GM18511 (cell line): ENCODE data around the gene FILIP1.

Experiments
- ATAC-seq: cut with Tn5 transposase; IDR thresholded peaks from one replicate; pipeline ENCODE4 v1.9.1; 2021; ENCODE audit warnings: mild to moderate bottlenecking, moderate library complexity; ENCODE audit not compliant: unreplicated experiment

FILIP1 gene

DNA sequence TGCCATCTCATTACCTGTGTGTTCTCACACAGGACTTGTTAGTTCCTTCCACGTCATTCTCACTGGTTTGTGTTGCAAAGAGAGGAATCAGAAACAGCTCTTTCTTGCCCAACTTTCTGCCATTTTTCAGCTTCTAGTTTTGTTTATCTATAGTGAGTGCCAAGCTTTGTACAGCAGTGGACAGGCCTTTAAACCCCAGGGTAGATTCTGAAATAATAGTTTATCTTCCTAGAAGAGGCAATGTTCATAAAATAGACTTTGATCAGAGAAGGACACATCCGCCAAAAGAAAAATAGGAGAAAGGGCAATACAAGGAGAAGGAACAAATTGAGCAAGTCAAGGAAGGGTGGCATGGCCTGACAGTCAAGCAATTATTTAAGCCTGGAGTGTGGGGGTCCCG lies 191.3 kb downstream of the FILIP1 start:
- no peak for ATAC-seq

DNA sequence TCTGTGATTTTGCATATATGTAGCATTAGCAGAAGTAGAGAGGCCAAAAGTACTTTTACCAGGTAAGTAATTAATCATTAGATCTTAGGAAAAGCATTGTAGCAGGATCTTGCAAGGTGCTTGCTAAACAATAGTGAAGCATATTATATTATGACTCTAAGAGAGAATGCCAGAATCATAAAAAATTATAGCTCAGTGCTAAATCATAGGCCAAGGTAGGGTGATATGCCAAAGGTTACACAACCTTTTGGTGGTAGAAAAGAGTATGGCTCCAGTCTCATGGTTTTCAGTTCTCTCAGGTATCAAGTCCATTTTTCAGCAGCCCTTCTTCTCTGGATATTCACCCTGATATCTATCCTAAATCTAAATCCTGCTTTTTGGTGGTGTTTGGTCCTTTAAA lies 192.1 kb downstream of the FILIP1 start:
- ATAC-seq = no peak

GRCh38 chr6:75301088-75301487 lies 192.5 kb downstream of the FILIP1 start:
- ATAC-seq = no peak

GRCh38 chr6:75300531-75300855 lies 193.1 kb downstream of the FILIP1 start:
- ATAC-seq = no peak

GRCh38 chr6:75299801-75300530 lies 193.6 kb downstream of the FILIP1 start:
- ATAC-seq = no peak

DNA sequence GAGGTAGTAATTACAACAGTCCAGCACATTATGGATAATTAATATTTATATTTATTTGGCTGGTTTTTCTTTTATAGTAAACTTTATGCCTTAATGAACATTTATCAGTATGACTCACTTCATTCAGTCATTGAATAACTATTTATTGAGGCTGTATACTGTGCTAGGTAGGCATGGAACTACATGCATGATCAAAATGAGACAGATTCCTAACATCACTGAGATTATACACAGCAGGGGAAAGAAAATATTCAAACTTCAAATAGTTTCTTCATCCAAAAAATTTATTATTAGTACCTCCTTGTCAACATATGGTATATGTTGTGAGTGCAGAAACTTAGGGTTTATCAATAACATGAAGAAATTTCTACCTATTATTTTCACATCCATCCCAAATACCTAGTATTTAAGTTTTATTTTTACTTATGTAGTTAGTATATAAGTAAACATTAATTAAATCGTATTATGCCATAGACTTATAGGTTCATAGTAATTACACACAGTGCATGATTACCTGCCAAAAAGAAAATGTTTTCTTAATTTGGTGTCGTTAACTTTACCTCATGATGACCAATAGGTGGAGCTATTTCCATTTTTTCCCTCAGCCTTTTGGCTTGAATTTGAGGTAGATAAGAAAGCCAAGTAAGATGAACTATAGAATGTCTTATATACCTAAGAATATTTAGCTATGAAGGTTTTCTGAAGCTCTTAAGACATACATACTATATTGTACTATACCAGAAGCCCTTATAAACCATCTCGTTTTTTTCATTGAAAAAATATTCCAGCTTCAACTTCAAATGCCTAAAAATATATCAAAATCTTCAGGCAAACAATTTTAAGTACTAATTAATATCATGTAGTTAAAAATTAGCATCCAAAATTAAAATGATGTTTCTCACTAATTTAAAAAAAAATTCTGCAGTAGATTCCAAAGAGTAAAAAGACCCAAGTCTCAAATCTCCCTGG lies 196.5 kb downstream of the FILIP1 start:
- ATAC-seq = peak; percentile 77

- ATAC-seq = no peak
Measured at GRCh38 chr6:75292555-75292954, 201.0 kb downstream of the FILIP1 start.

GRCh38 chr6:75291744-75292143 lies 201.9 kb downstream of the FILIP1 start:
- ATAC-seq = no peak

DNA sequence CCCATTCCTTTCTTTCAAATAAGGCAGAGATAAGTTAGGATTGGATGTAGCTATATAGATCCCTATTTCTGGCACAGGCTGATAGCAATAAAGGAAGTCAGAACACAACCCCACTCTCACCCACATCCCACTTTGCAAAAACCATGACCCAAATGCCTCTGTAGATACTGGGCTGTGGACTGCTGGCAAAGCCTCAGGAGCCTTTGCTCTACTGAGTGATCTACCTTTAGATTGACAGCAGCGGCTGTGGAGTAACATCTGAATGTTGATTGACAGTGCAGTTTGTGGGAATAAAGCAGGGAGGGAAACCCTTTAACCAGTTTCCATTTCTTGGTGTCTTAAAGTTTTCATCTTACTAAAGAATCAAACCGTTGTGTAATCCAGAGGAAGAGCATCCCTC lies 202.3 kb downstream of the FILIP1 start:
- no peak for ATAC-seq

DNA sequence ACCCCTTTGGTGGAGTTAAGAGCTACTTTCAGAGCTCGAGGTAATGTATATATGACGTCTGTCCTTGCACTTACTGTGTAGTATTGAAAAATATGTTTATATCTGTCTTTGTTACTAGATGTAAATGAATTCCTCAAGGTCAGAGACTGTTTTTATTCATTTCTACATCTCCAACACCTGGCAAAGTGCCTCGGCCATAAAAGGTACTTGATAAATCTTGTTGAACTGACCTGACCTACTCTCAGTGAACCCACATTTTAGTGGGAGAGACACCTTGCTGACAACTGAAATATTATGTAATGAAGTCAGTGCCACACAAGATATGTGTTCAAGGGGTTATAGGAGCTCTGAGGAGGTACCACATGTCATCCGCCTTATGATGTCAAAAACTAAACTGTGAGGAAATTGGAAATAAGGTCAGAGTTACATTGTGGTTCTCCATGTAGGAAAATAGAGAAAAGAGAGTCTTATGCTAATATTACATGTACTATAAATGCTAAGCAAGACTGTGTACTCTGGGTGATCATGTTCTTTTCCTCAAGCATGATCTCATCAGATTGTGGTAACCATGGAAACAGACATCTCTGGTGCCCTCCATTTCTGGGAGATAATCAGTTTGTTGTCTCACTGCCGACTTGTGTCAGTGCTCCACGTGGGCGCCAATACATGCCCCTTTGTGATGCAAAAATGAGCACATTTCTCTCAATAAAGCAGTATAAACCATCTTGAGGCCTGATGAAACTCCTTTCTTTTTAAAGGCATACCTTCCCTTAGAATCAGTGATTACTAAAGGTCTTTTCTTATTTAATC lies 203.3 kb downstream of the FILIP1 start:
- ATAC-seq = no peak

DNA sequence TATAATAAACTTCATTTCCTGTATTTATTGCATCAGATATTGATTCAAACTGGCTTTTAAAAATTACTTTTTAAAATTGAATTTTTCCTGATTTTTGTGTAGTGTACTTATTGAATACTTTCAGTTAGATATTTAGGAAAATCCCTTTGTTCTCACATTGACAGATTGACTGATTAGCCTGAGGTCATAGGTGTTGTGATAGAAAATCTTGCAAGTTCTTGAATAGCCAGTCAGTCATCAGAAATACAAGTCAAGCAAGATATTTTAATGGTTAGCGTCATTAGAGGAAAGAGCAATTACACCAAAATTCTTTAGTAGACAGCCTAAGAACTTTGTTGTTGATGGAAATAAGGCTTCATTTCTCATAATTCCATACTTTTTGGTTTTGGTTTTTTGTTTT lies 205.6 kb downstream of the FILIP1 start:
- no peak for ATAC-seq

DNA sequence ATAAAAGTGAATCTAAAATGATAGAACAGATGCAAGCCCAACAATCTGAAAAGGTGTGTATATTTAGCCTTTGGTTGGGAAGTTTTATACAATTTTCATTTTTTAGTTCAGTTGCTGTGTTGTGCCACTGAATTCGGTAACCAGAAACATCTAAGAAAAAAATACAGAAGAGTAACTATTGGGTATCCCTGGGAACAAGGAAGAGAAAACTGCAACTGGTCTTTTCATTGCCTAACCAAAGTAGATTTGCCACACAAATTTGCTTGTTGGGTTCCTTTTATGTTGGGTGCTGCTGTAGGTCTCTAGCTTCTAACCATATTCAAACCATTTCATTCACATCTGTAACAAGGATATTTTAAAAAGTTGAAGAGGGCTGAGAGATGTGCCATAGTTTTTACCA lies 206.2 kb downstream of the FILIP1 start:
- ATAC-seq = no peak

DNA sequence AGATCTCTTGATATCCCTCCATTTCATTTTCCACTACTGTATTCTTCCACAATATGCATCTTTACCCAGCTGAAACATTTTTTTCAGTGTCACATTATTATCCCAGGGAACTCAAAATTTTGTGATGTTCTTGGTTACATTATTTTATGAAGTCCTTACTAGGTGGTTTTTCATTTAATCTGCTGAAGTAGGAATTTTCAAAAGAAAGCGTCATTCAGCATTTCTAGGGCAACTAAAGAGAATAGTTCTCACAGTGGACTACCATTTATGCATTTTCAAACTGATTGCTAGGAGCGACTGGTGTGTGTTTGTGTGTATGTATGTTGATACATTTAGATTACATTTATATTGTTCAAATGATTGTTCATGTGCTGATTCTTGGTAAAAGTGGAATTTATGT lies 206.6 kb downstream of the FILIP1 start:
- ATAC-seq = no peak

DNA sequence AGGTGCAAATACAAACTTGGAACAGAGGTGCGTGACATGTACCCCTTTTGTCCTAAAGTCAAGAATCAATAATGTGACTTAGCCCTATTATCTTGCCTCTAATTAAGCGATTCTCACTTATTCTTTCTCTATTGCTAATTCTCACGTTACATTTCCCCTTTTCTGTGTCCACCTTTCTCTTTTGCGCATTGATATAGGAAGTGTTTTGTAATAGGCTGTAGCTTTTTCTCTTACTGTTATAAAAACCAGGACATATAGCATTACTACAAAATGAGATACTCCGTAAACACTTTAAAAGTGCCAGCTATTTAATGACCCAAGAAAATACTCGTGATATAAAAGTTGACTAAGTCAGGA lies 208.3 kb downstream of the FILIP1 start:
- peak; percentile 10 for ATAC-seq

GRCh38 chr6:75284632-75285282 lies 208.8 kb downstream of the FILIP1 start, which contains the start of gene TMEM30A:
TMEM30A (minus strand) TSS chr6:75284792; CDS start chr6:75284638, 154 bp downstream.
- peak; percentile 88 for ATAC-seq

GRCh38 chr6:75283907-75284631 lies 209.5 kb downstream of the FILIP1 start:
- ATAC-seq = peak; percentile 30

GRCh38 chr6:75282706-75283105 lies 210.9 kb downstream of the FILIP1 start:
- no peak for ATAC-seq

DNA sequence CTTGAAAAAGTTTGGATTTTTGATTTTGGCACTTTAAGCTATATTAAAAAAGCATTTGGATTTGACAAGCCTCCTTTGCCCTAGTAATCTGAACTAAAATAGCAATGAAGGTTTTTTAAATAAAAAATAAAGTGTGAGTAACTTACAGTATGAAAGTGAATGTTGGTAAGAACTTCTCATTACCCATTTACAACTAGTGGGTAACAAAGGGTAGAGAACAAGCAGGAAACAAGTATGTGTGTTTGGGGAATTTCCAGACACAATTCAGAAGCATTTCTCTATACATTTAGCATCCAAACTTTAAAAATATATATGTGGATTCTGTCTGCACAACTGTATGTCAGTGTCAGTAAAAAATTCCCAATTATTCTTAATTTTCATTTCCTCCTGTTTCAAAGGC lies 211.9 kb downstream of the FILIP1 start:
- ATAC-seq = no peak

- ATAC-seq = no peak
Measured at GRCh38 chr6:75280131-75280855, 213.3 kb downstream of the FILIP1 start.
